ENCODE measurements around the gene TAF8. TPM values are rescaled to one million over a fixed set of nuclear protein-coding genes. Genes with fewer than 3 reads are reported as not detected.
A peak's percentile ranks its signal among the peaks of the same experiment; 100 is the strongest.

Gene TAF8
- total RNA-seq, 1 donor from 2014 or later, result 12.6 TPM

GRCh38 chr6:42042108-42042507, 8.2 kb upstream of the TAF8 start:
- H3K36me3 ChIP-seq (ENCODE audit: control insufficient read depth, insufficient read depth, low read length), result peaks cover 2% of the 10 kb centered on the region
- H3K4me3 ChIP-seq (ENCODE audit: low read depth, low read length), result no peak overlapping the region
- no peak for TF ChIP-seq CTCF (IDR thresholded peaks at IDR 0.05; ENCODE audit: insufficient read depth, low read length, poor library complexity, severe bottlenecking)
- no peaks in the 10 kb centered on the region for H3K27me3 ChIP-seq (ENCODE audit: control insufficient read depth, insufficient read depth, low read length)
- no peak for DNase-seq (ENCODE audit: low read depth)

GRCh38 chr6:42043787-42044475, 6.4 kb upstream of the TAF8 start:
- peak; percentile 92 for TF ChIP-seq CTCF (IDR thresholded peaks at IDR 0.05; ENCODE audit: insufficient read depth, low read length, poor library complexity, severe bottlenecking)
- H3K4me3 ChIP-seq (ENCODE audit: low read depth, low read length), result no peak overlapping the region
- no peaks in the 10 kb centered on the region for H3K27me3 ChIP-seq (ENCODE audit: control insufficient read depth, insufficient read depth, low read length)
- no peak for DNase-seq (ENCODE audit: low read depth)
- H3K36me3 ChIP-seq (ENCODE audit: control insufficient read depth, insufficient read depth, low read length), result peaks cover 2% of the 10 kb centered on the region

DNA sequence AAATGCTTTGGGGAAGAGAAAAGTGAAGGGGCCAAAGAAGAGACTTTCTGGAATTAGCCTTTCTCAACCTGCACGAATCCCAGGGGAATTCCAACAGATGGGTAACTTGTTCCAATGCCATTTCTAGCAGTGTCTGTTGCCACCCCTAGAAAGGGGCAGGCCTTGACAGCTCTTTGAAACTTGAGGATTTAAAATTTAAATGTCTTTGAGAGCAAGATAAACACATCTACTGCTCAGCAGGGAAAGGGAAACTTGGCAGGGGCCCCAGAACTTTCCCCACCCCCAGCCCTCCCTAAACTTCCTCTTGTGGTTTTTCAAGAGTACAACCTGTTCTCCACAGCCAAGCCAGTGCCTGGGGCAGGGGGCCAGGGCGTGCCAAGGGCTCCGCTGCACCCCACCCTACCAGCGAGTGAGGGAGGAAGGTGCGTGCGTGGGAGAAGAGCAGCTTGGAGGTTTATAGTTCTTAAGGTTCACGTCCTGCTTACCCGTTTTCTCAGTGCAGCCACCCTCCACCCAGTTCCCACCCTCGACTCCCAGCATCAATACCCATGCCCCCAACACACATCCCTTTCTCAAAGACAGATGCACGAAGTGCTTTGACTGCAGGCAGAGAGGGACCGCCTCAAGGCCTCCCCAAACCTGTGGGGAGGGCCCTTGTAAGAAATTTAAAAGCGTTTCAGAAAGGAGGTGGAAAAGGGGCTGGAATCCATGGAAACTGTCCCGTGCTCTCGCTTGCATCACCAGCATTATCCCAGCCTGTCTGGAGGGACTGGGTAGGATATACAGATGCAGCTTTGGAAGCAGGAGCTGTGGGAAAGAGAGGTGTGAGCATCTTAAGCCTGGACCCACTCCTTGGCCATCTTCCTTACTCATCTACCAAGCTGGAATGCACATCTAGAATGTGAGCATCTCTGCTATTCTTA, 4.5 kb upstream of the TAF8 start:
- H3K36me3 ChIP-seq (ENCODE audit: control insufficient read depth, insufficient read depth, low read length), result peaks cover 2% of the 10 kb centered on the region
- DNase-seq (ENCODE audit: low read depth), result peak; percentile 61
- H3K4me3 ChIP-seq (ENCODE audit: low read depth, low read length), result no peak overlapping the region
- H3K27me3 ChIP-seq (ENCODE audit: control insufficient read depth, insufficient read depth, low read length), result no peaks in the 10 kb centered on the region
- TF ChIP-seq CTCF (IDR thresholded peaks at IDR 0.05; ENCODE audit: insufficient read depth, low read length, poor library complexity, severe bottlenecking), result no peak

GRCh38 chr6:42046464-42047212, 3.7 kb upstream of the TAF8 start:
- DNase-seq (ENCODE audit: low read depth), result no peak
- no peak for TF ChIP-seq CTCF (IDR thresholded peaks at IDR 0.05; ENCODE audit: insufficient read depth, low read length, poor library complexity, severe bottlenecking)
- Histone ChIP-seq H3K27me3 (ENCODE audit: control insufficient read depth, insufficient read depth, low read length) (no peaks in the 10 kb centered on the region), H3K4me3 (ENCODE audit: low read depth, low read length) (no peak overlapping the region), H3K36me3 (ENCODE audit: control insufficient read depth, insufficient read depth, low read length) (peaks cover 2% of the 10 kb centered on the region)

DNA sequence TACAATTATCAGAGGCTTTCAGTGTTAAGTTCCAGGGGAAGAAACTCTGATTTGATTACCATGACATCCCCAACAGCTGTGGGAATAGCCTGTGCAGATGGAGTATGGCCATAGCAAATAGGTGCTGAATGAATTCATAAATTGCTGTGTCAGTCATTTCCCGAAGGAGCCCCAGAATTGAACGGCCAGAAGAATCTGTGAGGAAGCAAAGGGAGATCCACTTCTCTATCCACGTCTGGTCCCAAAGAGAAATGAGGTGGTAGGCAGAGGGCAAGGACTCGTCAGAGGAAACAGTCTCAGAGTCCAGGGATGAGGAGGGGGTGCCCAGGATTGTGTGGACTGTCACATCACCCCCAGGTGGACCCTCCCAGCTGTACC, 3.1 kb upstream of the TAF8 start:
- DNase-seq (ENCODE audit: low read depth), result no peak
- no peak for TF ChIP-seq CTCF (IDR thresholded peaks at IDR 0.05; ENCODE audit: insufficient read depth, low read length, poor library complexity, severe bottlenecking)
- Histone ChIP-seq H3K36me3 (ENCODE audit: control insufficient read depth, insufficient read depth, low read length) (peaks cover 2% of the 10 kb centered on the region), H3K4me3 (ENCODE audit: low read depth, low read length) (no peak overlapping the region), H3K27me3 (ENCODE audit: control insufficient read depth, insufficient read depth, low read length) (no peaks in the 10 kb centered on the region)
